ENCODE results near the gene CCDC51.

Gene CCDC51

DNA sequence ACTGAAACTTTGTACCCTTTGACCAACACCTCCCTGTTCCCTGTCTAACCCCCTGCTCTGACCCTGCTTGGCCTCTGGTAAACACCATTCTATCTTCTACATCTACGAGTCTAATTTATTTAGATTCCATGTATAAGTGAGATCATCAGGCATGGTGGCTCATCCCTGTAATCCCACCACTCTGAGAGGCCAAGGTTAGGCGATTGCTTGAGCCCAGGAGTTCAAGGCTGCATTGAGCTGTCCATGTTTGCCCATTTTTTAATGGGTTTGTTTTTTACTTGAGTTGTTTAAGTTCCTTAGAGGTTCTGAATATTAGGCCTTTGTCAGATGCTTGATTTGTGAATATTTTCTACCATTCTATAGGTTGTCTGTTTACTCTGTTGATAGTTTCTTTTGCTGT is 51.0 kb downstream of the CCDC51 start:
- DNase-seq (ENCODE audit: low read depth), result no peak
- no peak overlapping the region for H3K4me3 ChIP-seq (ENCODE audit: low read depth, low read length)
- TF ChIP-seq, protein P1, sequence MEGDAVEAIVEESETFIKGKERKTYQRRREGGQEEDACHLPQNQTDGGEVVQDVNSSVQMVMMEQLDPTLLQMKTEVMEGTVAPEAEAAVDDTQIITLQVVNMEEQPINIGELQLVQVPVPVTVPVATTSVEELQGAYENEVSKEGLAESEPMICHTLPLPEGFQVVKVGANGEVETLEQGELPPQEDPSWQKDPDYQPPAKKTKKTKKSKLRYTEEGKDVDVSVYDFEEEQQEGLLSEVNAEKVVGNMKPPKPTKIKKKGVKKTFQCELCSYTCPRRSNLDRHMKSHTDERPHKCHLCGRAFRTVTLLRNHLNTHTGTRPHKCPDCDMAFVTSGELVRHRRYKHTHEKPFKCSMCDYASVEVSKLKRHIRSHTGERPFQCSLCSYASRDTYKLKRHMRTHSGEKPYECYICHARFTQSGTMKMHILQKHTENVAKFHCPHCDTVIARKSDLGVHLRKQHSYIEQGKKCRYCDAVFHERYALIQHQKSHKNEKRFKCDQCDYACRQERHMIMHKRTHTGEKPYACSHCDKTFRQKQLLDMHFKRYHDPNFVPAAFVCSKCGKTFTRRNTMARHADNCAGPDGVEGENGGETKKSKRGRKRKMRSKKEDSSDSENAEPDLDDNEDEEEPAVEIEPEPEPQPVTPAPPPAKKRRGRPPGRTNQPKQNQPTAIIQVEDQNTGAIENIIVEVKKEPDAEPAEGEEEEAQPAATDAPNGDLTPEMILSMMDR (conservative IDR thresholded peaks at IDR 0.05; ENCODE audit: low read depth, low read length), result no peak

- TF ChIP-seq, protein P1 (conservative IDR thresholded peaks at IDR 0.05; ENCODE audit: low read depth, low read length), result no peak
- no peak overlapping the region for H3K4me3 ChIP-seq (ENCODE audit: low read depth, low read length)
- no peak for DNase-seq (ENCODE audit: low read depth)
Observed at GRCh38 chr3:48387634-48388033, 52.3 kb downstream of the CCDC51 start.

All from choroid plexus epithelial cell (primary cell).